Fibroblast of pulmonary artery (primary cell): ENCODE data around the gene PPEF1.
"Not testable (repeated sequence)": the region's sequence is repeated elsewhere in the genome, so short reads cannot be mapped to it uniquely, and the experiment has no call there.

ENCODE experiments used
- DNase-seq: peaks from one replicate; pipeline ENCODE4 v3.0.0-alpha.2; 2010; ENCODE audit warnings: low read depth
- H3K4me3 ChIP-seq: replicated peaks from 2 replicates; pipeline ENCODE4 v1.5.1; 2011; ENCODE audit warnings: low read depth, mild to moderate bottlenecking, control low read depth, low read length, moderate library complexity
- TF ChIP-seq, protein P1 (sequence below): IDR thresholded peaks from 2 replicates; pipeline ENCODE4 v1.5.1; 2011; ENCODE audit warnings: mild to moderate bottlenecking, control low read depth, low read length, inconsistent platforms; ENCODE audit errors: missing control alignments

The PPEF1 gene

DNA sequence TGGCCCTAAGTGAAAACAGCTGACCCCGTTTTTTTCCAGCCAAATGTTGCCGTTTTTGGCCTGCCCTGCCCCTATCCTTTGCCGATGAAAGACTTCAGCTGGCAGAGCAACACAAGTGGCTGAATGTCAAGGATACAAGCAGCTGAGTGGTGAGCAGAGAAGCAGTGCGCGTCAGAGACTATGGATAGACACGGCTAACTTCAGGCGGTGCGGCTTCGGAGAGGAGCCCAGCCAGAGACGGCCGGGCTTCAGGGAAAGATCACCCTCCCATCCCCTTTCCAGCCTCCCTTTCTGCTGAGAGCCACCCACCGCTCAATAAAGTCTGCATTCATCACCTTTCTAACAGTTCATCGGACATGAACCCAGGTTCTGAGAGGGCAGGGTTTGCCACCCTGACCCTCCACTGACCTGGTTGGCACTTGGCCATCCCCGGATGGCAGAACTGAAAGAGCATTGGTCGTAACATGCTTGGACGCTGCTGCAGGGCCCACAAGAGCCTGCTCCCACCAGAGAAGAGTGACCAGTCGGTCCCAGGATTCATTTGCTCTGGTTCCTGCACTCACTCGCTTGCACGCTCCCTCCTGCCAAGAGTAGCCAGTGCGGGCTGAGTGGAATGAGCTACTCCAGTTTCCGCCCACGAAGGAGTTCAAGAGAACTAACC, 125.8 kb downstream of the PPEF1 start:
- no peak overlapping the region for H3K4me3 ChIP-seq
- DNase-seq = peak; percentile 1

GRCh38 chrX:18847901-18848300, 140.5 kb downstream of the PPEF1 start:
- not testable (repeated sequence) for DNase-seq, H3K4me3 ChIP-seq

More for the DNA sequence above, 125.8 kb downstream of the PPEF1 start:
- TF ChIP-seq, protein P1, sequence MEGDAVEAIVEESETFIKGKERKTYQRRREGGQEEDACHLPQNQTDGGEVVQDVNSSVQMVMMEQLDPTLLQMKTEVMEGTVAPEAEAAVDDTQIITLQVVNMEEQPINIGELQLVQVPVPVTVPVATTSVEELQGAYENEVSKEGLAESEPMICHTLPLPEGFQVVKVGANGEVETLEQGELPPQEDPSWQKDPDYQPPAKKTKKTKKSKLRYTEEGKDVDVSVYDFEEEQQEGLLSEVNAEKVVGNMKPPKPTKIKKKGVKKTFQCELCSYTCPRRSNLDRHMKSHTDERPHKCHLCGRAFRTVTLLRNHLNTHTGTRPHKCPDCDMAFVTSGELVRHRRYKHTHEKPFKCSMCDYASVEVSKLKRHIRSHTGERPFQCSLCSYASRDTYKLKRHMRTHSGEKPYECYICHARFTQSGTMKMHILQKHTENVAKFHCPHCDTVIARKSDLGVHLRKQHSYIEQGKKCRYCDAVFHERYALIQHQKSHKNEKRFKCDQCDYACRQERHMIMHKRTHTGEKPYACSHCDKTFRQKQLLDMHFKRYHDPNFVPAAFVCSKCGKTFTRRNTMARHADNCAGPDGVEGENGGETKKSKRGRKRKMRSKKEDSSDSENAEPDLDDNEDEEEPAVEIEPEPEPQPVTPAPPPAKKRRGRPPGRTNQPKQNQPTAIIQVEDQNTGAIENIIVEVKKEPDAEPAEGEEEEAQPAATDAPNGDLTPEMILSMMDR = no peak

DNA sequence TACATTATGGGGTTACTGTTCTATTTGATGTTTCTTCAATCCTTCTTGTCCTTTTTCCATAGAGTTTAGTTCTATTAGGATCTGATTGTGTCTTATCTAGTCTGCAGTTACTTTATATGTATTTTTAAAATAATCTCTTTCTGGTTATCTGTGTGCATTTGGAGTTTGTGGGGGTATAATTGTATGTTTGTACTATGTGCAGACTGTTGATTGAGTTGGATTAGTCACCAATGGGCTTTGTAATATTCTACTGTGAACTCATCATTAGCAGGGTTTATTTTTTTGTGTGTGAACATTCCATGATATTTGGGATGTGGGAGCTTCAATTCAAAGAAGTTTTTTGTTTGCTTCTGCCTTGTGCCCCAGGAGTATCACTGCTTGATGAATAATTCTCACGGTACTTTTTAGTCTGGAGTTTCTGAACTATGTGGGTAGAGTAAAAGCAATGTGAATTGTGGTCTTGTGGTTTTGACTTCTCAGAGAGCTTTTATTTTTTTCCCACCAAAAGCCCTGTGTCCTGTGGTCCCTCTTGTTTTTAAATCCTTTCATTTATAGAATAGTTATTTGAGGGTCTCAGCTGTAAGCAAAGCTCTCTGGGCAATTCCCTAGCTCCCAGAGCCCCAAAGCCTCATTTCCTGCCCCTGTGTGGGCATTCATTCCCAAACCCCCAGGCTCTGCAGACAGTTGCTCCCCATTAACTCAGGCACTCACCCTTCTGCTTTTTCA, 148.6 kb downstream of the PPEF1 start:
- H3K4me3 ChIP-seq = no peak overlapping the region
- TF ChIP-seq, protein P1 = no peak
- DNase-seq = peak; percentile 22

GRCh38 chrX:18856645-18856997, 149.2 kb downstream of the PPEF1 start:
- H3K4me3 ChIP-seq = no peak overlapping the region
- TF ChIP-seq, protein P1 = no peak
- DNase-seq = no peak

DNA sequence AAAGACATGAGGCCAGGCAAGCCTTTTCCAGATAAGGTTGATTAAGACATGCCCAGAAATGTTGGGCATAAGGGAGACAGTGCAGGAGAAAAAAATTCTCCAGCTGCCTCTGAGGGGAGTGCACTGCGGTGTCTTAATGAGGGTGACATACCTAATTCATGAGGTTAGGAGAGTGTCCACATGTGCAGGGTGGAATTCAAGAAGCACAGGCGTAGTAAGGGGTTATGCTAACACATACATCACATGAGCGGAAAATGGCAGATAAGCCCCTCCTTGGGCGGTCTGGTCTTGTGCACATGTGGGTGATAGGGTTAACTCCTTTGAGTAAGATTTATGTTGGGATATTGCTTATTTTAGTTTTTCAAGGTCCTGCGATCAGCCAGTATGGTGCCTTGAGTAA, 154.1 kb downstream of the PPEF1 start:
- TF ChIP-seq, protein P1 = no peak
- no peak for DNase-seq
- H3K4me3 ChIP-seq = no peak overlapping the region

DNA sequence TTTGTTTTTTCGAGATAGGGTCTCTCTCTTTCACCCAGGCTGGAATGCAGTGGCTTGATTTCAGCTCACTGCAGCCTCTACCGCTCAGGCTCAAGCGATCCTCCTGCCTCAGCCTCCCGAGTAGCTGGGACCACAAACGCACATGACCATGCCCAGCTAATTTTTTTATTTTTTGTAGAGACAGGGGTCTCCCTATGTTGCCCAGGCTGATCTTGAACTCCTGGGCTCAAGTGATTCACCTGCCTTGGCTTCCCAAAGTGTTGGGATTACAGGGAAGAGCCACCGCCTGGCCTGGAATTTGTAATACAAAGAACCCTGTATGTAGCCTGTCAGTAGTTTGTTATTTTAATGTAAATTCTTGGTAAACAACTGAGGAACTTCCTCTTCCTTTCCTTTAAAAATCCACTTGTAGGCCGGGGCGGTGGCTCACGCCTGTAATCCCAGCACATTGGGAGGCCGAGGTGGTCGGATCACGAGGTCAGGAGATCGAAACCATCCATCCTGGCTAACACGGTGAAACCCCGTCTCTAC, 157.0 kb downstream of the PPEF1 start:
- no peak for DNase-seq
- TF ChIP-seq, protein P1 = no peak
- no peak overlapping the region for H3K4me3 ChIP-seq

DNA sequence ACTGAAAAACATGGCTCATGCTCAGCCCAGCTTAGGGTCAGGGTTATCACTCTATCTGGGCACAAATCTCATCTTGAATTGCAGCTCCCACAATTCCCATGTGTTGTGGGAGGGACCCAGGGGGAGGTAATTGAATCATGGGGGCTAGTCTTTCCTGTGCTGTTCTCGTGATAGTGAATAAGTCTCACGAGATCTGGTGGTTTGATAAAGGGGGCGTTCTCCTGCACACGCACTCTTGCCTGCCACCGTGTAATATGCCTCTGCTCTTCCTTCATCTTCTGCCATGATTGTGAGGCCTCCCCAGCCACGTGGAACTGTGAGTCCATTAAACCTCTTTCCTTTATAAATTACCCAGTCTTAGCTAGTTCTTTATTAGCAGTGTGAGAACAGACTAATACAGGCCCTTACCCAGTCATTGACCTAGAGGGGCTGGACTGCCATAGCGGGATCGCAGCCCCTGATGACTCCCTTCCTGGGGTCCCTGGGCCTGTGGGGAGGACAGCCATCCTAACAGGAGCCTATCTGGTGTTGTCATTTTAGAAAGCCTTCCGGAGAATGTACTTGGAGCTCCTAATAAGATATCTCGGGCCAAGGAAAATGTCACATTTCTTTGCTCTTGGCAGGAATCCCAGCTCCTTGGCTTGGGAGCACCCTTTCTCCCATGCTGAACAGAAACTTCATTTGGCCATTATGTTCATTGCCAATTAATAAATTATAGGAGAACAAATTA, 163.9 kb downstream of the PPEF1 start:
- H3K4me3 ChIP-seq = no peak overlapping the region
- TF ChIP-seq, protein P1 = no peak
- DNase-seq = peak; percentile 44
